A673 (cell line): Measurements from ENCODE around the gene TTC34.

ENCODE experiments used
- CTCF ChIP-seq: fragments of 300-800, 200-600 bp; sonication (generic); conservative IDR thresholded peaks from 2 replicates; pipeline ENCODE4 v1.5.1; 2017; ENCODE audit warnings: low read depth, mild to moderate bottlenecking, antibody characterized with exemption, low read length, moderate library complexity, mixed read lengths
- EZH2 ChIP-seq: fragments of 200-600 bp; sonication (generic); IDR thresholded peaks from 2 replicates; pipeline ENCODE4 v1.6.1; 2017; ENCODE audit warnings: borderline replicate concordance, low read depth, mild to moderate bottlenecking, mixed read lengths, antibody characterized with exemption, low read length; ENCODE audit not compliant: poor library complexity, severe bottlenecking

GRCh38 chr1:2611031-2611501 lies 190.4 kb downstream of the TTC34 start:
- TF ChIP-seq EZH2, result no peak
- TF ChIP-seq CTCF, result no peak
